Upper lobe of left lung (tissue), 6 donors: Measurements from ENCODE around the gene SBNO1. TPM values are rescaled to one million over a fixed set of nuclear protein-coding genes. Genes with fewer than 3 reads are reported as not detected.

ENCODE experiments used
- ATAC-seq, 2 donors: fragments of 200-7000 bp; cut with Tn5 transposase; one replicate each; pipeline ENCODE4 v1.9.1; 2022; ENCODE audit warnings: mild to moderate bottlenecking in 2 of 2, moderate library complexity in 2 of 2; ENCODE audit not compliant: low FRiP score in 2 of 2
- DNase-seq, 2 donors: peaks; one replicate each; pipeline ENCODE4 v3.0.0-alpha.2; 2019 to 2020
- H3K27ac ChIP-seq, 4 donors: fragments of 200-600 bp; sonication (generic); one replicate each; pipeline ENCODE4 v1.5.1; 2016 to 2019
- H3K27me3 ChIP-seq, 4 donors: fragments of 200-600 bp; sonication (generic); one replicate each; pipeline ENCODE4 v1.5.1; 2017 to 2019
- H3K36me3 ChIP-seq, 4 donors: fragments of 200-600 bp; sonication (generic); one replicate each; pipeline ENCODE4 v1.5.1; 2016 to 2019
- H3K4me1 ChIP-seq, 4 donors: fragments of 200-600 bp; sonication (generic); one replicate each; pipeline ENCODE4 v1.5.1; 2018 to 2019
- H3K4me3 ChIP-seq, 4 donors: fragments of 200-600 bp; sonication (generic); one replicate each; pipeline ENCODE4 v1.5.1; 2017 to 2019; ENCODE audit warnings: mild to moderate bottlenecking in 2 of 4, moderate library complexity in 1 of 4
- H3K9me3 ChIP-seq, 4 donors: fragments of 200-600 bp; sonication (generic); one replicate each; pipeline ENCODE4 v1.5.1; 2018 to 2019
- EP300 ChIP-seq, 4 donors: sonication (generic); formaldehyde crosslinking; IDR thresholded peaks; one replicate each; pipeline ENCODE4 v1.5.1; 2017; ENCODE audit warnings: antibody characterized with exemption in 4 of 4, control low read depth in 2 of 4
- POLR2A ChIP-seq, 4 donors: fragments of 450-650 bp; IDR thresholded peaks; one replicate each; pipeline ENCODE4 v1.5.1; 2016 to 2017; ENCODE audit warnings: antibody characterized with exemption in 4 of 4, mild to moderate bottlenecking in 2 of 4
- POLR2AphosphoS5 ChIP-seq, 2 donors: sonication (generic); formaldehyde crosslinking; IDR thresholded peaks; one replicate each; pipeline ENCODE4 v1.5.1; 2017; ENCODE audit warnings: antibody characterized with exemption in 2 of 2
- WGBS, 2 donors: methylation state at CpG; one replicate each; pipeline ENCODE4 v1.1.5; 2017 to 2018; 5-methylcytosine and 5-hydroxymethylcytosine counted together
- small RNA-seq, 4 donors: library from RNA; depleted of rRNA; stranded (forward); fragments of <200 nt; gene quantifications; one replicate each; pipeline ENCODE3, GENCODE V24; 2016
- total RNA-seq, 6 donors: library from RNA; depleted of rRNA in 4 of 6; stranded (reverse); fragments of >200 nt in 4 of 6; gene quantifications; one replicate each; pipeline versions ENCODE4 v1.1.0 to v1.2.1, GENCODE V29; 2016 to 2021
- TF ChIP-seq, protein P1 (sequence below), 6 experiments: fragments of 450-650 bp in 4 of 6; fragments of 200-600 bp in 2 of 6; sonication (generic) in 2 of 6; IDR thresholded peaks; one replicate each; pipeline ENCODE4 v1.5.1; 2016 to 2019; ENCODE audit warnings: antibody characterized with exemption in 6 of 6
- donor health status: DM: no; HTN: no; CAD: no; lungs with moderate emphysema.
- donor health status: DM: no; HTN: yes; CAD: no; lungs with severe emphysema.

The SBNO1 gene
- total RNA-seq, 6 donors from 2014 or later, result 7.5 to 25.2 (median 20.3) TPM

DNA sequence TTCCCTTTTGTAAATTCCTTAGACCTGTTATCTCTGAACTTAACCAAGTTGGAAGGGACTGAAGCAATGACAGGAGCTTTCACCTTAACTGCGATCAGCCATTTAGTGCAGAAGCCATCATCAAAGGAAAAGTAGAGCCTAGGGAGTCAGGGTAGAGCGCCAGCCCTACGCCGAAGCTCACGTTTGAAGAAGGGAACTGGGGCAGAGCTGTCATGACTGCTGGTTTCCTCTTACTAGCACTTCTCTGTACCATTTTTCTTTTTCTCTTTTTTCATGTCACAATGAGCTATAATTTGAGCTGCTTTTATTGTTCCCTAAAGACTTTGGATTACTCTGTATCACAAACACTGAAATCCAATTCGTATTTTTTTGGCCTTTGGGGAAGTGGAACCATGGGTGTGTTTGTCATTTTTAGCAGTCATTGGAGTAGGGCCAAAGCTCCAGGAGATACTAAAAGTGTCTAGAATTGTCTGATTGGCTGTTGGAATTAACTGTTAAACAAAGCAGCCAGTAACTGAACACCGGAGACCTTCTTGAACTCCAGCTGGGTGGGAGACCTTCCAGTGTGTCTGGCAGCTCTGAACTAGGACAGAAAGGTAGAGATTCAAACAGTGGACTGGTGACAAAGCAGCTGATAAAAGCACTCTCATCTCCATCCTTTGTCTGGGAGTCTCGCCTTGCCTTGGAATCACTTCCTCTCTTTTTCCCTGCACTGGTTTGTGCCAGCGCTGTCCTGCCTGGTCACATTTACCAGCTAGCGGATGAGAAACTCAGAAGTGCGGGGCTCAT lies 122.3 kb downstream of the SBNO1 start:
- Histone ChIP-seq H3K27ac (peak overlapping the region in 2 of 4 donors; percentile 25 to 38), H3K36me3 (peaks cover 0 to 5% (median 2%) of the 10 kb centered on the region in 4 donors), H3K4me3 (no peak overlapping the region), H3K4me1 (peaks cover 14 to 30% (median 20%) of the 10 kb centered on the region in 4 donors), H3K9me3 (no peaks in the 10 kb centered on the region), H3K27me3 (no peaks in the 10 kb centered on the region)
- DNase-seq (no peak), ATAC-seq (peak in 1 of 2 donors; percentile 24)
- WGBS, 2 donors, result 40 to 46% methylated on average over 11 of the region's 11 CpGs
- TF ChIP-seq EP300 (IDR thresholded peaks at IDR 0.05) (no peak), POLR2AphosphoS5 (IDR thresholded peaks at IDR 0.05) (no peak), POLR2A (IDR thresholded peaks at IDR 0.05) (no peak)
- TF ChIP-seq, protein P1, sequence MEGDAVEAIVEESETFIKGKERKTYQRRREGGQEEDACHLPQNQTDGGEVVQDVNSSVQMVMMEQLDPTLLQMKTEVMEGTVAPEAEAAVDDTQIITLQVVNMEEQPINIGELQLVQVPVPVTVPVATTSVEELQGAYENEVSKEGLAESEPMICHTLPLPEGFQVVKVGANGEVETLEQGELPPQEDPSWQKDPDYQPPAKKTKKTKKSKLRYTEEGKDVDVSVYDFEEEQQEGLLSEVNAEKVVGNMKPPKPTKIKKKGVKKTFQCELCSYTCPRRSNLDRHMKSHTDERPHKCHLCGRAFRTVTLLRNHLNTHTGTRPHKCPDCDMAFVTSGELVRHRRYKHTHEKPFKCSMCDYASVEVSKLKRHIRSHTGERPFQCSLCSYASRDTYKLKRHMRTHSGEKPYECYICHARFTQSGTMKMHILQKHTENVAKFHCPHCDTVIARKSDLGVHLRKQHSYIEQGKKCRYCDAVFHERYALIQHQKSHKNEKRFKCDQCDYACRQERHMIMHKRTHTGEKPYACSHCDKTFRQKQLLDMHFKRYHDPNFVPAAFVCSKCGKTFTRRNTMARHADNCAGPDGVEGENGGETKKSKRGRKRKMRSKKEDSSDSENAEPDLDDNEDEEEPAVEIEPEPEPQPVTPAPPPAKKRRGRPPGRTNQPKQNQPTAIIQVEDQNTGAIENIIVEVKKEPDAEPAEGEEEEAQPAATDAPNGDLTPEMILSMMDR (IDR thresholded peaks at IDR 0.05), result no peak

Small RNA genes lying within 50 kb of the gene (small RNA-seq; reads per million reads assigned to genes)
- gene RF00019, result 0 reads per million in 4 donors
- gene RNA5SP375, result 0 to 0.59 (median 0.35) reads per million in 4 donors

Other genes starting within 250 kb of the SBNO1 start
- 10 to 100 TPM; 17.5 to 56.6 (median 29.4) TPM for gene PITPNM2, start 213.8 kb downstream of the SBNO1 start, total RNA-seq
- gene MPHOSPH9, start 131.7 kb downstream of the SBNO1 start, total RNA-seq, result 10 to 100 TPM; 12.6 to 82.8 (median 17.6) TPM
- gene MTRFR, start 131.4 kb downstream of the SBNO1 start, total RNA-seq, result 10 to 100 TPM in 4 of 6 donors, 1 to 10 TPM in 2; 9.4 to 27.4 (median 13.6) TPM
- 100 to 1,000 TPM in 1 of 6 donors, 10 to 100 TPM in 5; 29.3 to 122 (median 75.4) TPM for gene CDK2AP1, start 93.0 kb downstream of the SBNO1 start, total RNA-seq
- 10 to 100 TPM; 35.1 to 50.2 (median 43.8) TPM for gene KMT5A, start 19.3 kb upstream of the SBNO1 start, total RNA-seq
- gene RILPL2, start 71.8 kb upstream of the SBNO1 start, total RNA-seq, result 10 to 100 TPM; 12.5 to 29.9 (median 14.6) TPM
- gene SNRNP35, start 93.3 kb upstream of the SBNO1 start, total RNA-seq, result 10 to 100 TPM; 16.7 to 50.3 (median 26.6) TPM
- gene RILPL1, start 168.9 kb upstream of the SBNO1 start, total RNA-seq, result 10 to 100 TPM; 10.3 to 60.8 (median 18.6) TPM
- gene TMED2, start 219.7 kb upstream of the SBNO1 start, total RNA-seq, result 100 to 1,000 TPM in 4 of 6 donors, 10 to 100 TPM in 2; 45.6 to 230 (median 141) TPM
- 10 to 100 TPM; 18.0 to 57.5 (median 28.4) TPM for gene DDX55, start 237.3 kb upstream of the SBNO1 start, total RNA-seq